Stimulated activated CD4-positive, alpha-beta T cell treated with anti-CD3 and anti-CD28 coated beads, Interleukin-2, amount 100 ng/mL, for 4 hours (primary cell): ENCODE results near the gene GTF3C1.

Experiments used
- DNase-seq: peaks from one replicate; pipeline ENCODE4 v3.0.0-alpha.2; 2020; ENCODE audit warnings: low read depth

The GTF3C1 gene

DNA sequence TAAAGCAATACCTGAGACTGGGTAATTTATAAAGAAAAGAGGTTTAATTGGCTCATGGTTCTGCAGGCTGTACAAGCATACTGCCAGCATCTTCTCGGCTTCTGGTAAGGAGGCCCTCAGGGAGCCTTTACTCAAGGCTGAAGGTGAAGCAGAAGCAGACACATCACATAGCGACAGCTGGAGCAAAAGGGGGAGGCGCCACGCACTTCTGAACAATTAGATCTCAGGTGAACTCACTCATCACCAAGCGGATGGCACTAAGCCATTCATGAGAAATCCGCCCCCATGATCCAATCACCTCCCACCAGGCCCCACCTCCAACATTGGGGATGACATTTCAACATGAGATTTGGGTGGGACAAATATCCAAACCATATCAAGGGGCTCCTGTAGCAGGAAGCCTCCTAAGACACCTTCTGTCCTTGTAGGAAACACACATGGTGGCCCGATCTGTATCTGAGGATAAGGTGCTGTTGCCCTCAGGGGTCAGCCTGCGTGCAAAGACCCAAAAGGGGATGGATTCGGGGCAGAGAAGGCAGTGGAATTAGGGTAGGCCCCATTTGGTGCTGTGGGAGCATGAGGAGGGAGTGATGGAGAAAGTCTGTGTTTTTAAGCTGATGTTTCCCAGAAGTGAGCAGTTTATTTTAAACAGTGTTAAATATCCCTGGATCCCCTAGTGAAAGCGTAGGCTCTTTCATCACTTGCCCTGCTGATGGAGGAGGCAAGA lies 124.8 kb downstream of the GTF3C1 start:
- no peak for DNase-seq

DNA sequence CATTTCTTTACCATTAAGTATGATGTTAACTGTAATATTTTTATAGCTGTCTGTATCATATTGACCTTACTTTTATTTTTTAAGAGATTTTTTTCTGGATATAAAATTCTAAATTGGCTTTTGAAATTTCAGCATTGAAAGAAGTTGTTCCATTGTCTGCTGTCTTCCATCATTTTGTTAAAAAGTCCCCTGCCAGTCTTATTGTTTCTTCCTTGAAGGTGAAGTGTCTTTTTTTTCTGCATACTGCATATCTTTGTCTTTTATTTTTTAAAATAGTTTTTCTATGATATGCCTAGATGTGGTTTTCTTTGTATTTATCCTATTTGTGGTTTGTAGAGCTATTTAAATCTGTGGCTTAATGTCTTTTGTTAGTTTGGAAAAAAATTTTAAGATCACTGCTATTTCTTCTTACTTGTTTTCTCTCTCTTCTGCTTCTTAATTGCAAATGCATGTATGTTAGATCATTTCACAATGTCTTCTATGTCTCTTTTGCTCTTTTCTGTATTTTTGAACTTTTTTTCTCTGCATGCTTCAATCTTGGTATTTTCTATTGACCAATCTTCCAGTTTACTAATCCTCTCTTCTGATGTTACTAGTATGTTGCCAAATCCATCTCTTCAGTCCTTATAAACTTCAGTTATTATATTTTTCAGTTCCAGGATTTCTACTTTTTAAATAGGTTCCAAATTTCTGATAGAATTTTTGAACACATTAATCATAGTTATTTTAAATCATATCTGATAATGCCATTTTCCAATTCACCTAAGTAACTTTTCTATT lies 127.6 kb downstream of the GTF3C1 start:
- DNase-seq: no peak

DNA sequence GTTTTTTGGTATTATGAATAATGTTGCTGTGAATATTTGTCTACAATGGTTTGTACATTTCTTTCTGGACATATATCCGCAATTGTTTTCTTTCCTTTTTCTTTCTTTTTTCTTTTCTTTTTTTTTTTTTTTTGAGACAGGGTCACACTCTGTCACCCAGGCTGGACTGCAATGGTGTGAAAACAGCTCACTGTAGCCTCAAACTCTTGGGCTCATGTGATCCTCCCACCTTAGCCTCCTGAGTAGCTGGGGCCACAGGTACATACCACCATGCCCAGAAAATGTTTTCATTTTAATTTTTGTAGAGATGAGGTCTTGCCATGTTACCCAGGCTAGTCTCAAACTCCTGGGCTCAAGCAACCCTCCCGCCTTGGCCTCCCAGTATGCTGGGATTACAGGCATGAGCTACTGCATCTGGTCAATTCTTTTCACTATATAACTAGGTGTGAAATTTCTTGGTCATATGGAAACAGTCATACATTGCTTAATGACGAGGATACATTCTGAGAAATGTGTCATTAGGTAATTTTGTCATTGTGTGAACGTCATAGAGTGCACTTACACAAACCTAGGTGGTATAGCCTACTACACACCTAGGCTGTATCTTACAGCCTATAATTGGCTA lies 132.6 kb downstream of the GTF3C1 start:
- DNase-seq: no peak

DNA sequence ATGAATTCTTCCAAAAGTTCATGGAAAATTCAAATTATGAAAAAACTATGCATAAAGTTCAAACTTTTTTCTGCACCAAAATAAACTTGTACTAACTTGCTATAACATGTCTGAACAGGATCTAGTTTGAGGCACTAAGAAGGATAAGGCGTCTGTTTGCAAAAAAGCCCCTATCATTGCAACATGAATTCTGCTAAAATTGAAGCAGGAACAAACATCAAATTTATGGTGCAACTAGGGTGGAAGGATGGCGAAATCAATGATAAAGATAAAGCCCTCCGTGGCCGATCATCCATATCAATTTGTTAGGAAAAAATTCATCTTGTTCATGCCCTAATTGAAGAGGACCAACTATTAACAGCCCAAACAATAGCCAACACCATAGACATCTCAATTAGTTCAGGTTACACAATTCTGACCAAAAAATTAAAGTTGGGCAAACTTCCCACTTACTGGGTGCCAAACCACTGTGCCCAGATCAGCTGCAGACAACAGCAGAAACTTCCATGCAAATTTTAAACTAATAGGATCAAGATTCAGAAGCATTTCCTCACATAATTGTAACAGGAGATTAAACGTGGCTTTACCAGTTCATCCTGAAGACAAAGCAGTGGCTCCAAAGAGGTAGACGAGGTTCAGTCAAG lies 134.8 kb downstream of the GTF3C1 start:
- no peak for DNase-seq

DNA sequence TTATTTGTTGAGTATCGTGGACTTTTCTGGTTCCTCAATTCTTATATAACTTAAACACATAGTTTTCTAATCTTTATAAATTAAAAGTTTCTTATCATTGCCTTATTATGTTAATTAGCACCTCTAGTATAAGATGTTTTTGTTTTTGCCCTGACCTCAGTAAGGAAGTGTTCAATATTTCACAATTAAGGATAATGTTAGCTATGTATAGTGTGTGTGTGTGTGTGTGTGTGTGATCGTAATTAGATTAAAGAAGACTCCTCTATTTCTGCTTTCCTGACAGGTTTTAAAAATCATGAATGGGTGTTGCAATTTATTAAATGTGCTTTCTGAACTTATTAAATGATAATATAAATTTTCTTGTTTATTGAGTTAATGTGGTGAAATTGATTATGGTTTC lies 135.8 kb downstream of the GTF3C1 start:
- DNase-seq: no peak

DNA sequence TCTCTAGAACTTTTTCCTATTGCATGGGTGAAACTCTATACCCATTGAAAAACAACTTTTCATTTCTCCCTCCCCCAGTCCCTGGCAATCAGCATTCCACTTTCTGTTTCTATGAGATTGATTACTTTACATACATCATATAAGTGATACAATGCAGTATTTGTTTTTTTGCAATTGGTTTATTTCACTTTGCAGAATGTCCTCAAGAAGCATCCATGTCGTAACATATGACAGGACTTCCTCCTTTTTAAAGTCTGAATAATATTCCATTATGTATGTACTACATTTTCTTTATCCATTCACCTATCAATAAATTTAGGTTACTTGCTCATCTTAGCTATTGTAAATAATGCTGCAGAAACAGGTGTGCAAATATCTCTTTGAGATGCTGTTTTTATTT lies 139.0 kb downstream of the GTF3C1 start:
- DNase-seq: no peak
